ENCODE data around the gene ME3.

- TF ChIP-seq POLR2A (IDR thresholded peaks at IDR 0.05) (no peak), CTCF (IDR thresholded peaks at IDR 0.05) (no peak)
Measured at GRCh38 chr11:86464509-86465221, 207.8 kb downstream of the ME3 start.

All from right lobe of liver (tissue), 4 donors.